ENCODE results near the gene C2.
"Not testable (repeated sequence)": the region's sequence is repeated elsewhere in the genome, so short reads cannot be mapped to it uniquely, and the experiment has no call there.

Gene C2

GRCh38 chr6:31918069-31918720 is 9.3 kb upstream of the C2 start:
- no peak for DNase-seq (ENCODE audit: low read depth in 1 of 2, low spot score in 1 of 2)
- in situ Hi-C loops (cut with HindIII; ENCODE audit: low pct_unique_long_range_greater_than_20kb, low sequenced_read_pairs), result no loop called here
- no peak for TF ChIP-seq JUND (IDR thresholded peaks at IDR 0.05; ENCODE audit: low read depth)

DNA sequence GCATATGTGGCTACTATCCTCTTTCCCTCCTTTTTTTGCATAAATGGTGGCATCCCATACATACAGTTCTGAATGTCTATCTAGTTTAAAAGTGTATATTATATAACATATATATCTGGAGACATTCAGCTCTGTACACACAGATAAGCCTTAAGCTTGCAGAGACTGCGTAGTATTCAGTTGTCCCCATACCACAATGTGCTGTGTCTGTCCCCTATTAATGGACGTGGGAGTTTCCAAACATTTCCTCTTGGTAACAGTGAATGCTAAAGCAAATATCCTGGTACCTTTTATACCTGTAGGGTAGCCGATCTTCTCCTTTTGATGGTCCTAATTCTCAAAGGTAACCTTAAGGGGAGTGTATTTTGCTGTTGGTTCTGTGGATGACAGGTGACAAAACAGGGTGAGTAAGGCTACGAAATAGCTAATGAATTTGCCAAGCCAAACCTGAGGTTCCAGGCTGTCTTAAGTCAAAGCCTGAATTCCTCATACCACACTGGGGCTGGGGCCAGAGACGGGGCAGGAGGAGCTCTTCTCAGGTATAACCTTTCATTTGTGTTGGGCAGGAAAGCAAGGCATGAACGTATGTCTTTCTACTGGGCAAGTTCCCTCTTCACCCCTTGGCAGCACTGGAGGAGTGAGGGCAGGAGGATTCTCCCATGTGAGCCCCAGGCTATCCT is 7.8 kb upstream of the C2 start:
- in situ Hi-C loops (cut with HindIII; ENCODE audit: low pct_unique_long_range_greater_than_20kb, low sequenced_read_pairs), result no loop called here
- TF ChIP-seq JUND (IDR thresholded peaks at IDR 0.05; ENCODE audit: low read depth), result no peak
- peak in 1 of 2 experiments; percentile 45 for DNase-seq (ENCODE audit: low read depth in 1 of 2, low spot score in 1 of 2)

- in situ Hi-C loops (cut with HindIII; ENCODE audit: low pct_unique_long_range_greater_than_20kb, low sequenced_read_pairs), result no loop called here
- no peak for TF ChIP-seq JUND (IDR thresholded peaks at IDR 0.05; ENCODE audit: low read depth)
- DNase-seq (ENCODE audit: low read depth in 1 of 2, low spot score in 1 of 2), result no peak
Measured at GRCh38 chr6:31920811-31921210, 6.7 kb upstream of the C2 start.

GRCh38 chr6:31922942-31923341 is 4.6 kb upstream of the C2 start:
- DNase-seq (ENCODE audit: low read depth in 1 of 2, low spot score in 1 of 2), result peak in 1 of 2 experiments; percentile 36
- no peak for TF ChIP-seq JUND (IDR thresholded peaks at IDR 0.05; ENCODE audit: low read depth)
- in situ Hi-C loops (cut with HindIII; ENCODE audit: low pct_unique_long_range_greater_than_20kb, low sequenced_read_pairs), result no loop called here

DNA sequence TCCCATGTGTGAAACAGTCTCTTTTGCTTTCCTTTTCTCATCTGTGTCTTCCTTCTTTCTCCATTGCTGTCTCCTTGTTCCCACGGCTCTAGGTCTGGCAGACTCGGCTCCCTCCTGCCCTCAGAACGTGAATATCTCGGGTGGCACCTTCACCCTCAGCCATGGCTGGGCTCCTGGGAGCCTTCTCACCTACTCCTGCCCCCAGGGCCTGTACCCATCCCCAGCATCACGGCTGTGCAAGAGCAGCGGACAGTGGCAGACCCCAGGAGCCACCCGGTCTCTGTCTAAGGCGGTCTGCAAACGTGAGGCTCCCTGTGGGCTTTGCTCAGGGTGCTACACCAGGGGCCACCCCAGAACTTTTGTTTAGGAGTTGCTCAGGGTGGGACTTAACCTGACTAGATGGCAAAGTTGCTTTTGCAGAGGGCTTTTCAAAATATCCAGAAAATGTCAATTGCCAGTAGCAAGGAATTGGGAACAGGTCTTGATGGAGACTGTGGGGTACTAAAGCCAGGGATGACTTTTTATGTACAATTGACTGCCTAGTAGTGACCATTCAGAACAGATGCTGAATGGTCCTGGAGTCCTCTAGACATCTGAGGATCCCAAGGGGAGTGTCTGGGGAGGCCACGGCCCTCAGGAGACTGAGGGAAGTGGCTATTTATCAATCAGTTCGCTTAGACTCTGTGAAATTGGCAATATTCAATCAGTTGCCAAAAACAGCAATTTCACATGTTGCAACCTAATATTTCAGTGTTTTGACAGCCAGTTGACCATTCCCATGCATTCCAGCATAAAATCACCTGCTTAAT is 550 bp downstream of the C2 start:
- TF ChIP-seq JUND (IDR thresholded peaks at IDR 0.05; ENCODE audit: low read depth), result no peak
- in situ Hi-C loops (cut with HindIII; ENCODE audit: low pct_unique_long_range_greater_than_20kb, low sequenced_read_pairs), result no loop called here
- no peak for DNase-seq (ENCODE audit: low read depth in 1 of 2, low spot score in 1 of 2)

DNA sequence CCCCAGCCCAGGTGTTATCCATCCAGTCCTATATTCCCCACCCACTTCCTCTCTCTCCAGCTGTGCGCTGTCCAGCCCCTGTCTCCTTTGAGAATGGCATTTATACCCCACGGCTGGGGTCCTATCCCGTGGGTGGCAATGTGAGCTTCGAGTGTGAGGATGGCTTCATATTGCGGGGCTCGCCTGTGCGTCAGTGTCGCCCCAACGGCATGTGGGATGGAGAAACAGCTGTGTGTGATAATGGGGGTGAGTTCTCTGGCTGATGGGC is 1.1 kb downstream of the C2 start:
- TF ChIP-seq JUND (IDR thresholded peaks at IDR 0.05; ENCODE audit: low read depth), result no peak
- no peak for DNase-seq (ENCODE audit: low read depth in 1 of 2, low spot score in 1 of 2)

GRCh38 chr6:31930962-31931361 is 3.4 kb downstream of the C2 start:
- DNase-seq (ENCODE audit: low read depth in 1 of 2, low spot score in 1 of 2), result no peak
- in situ Hi-C loops (cut with HindIII; ENCODE audit: low pct_unique_long_range_greater_than_20kb, low sequenced_read_pairs), result no loop called here
- TF ChIP-seq JUND (IDR thresholded peaks at IDR 0.05; ENCODE audit: low read depth), result no peak

More for the DNA sequence above, 1.1 kb downstream of the C2 start:
- in situ Hi-C loops (cut with HindIII; ENCODE audit: low pct_unique_long_range_greater_than_20kb, low sequenced_read_pairs), result no loop called here

DNA sequence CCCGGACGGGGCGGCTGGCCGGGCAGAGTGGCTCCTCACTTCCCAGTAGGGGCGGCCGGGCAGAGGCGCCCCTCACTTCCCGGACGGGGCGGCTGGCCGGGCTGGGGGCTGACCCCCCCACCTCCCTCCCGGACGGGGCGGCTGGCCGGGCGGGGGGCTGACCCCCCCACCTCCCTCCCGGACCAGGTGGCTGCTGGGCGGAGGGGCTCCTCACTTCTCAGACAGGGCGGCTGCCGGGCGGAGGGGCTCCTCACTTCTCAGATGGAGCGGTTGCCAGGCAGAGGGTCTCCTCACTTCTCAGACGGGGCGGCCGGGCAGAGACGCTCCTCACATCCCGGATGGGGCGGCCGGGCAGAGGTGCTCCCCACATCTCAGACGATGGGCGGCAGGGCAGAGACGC is 4.6 kb downstream of the C2 start:
- in situ Hi-C loops (cut with HindIII; ENCODE audit: low pct_unique_long_range_greater_than_20kb, low sequenced_read_pairs); DNase-seq (ENCODE audit: low read depth in 1 of 2, low spot score in 1 of 2): not testable (repeated sequence)

- no peak for DNase-seq (ENCODE audit: low read depth in 1 of 2, low spot score in 1 of 2)
- no peak for TF ChIP-seq JUND (IDR thresholded peaks at IDR 0.05; ENCODE audit: low read depth)
- in situ Hi-C loops (cut with HindIII; ENCODE audit: low pct_unique_long_range_greater_than_20kb, low sequenced_read_pairs), result no loop called here
Measured at GRCh38 chr6:31933537-31933936, 6.0 kb downstream of the C2 start.

GRCh38 chr6:31935021-31935420 is 7.5 kb downstream of the C2 start:
- no peak for DNase-seq (ENCODE audit: low read depth in 1 of 2, low spot score in 1 of 2)
- no peak for TF ChIP-seq JUND (IDR thresholded peaks at IDR 0.05; ENCODE audit: low read depth)
- in situ Hi-C loops (cut with HindIII; ENCODE audit: low pct_unique_long_range_greater_than_20kb, low sequenced_read_pairs), result no loop called here

- no peak for DNase-seq (ENCODE audit: low read depth in 1 of 2, low spot score in 1 of 2)
- in situ Hi-C loops (cut with HindIII; ENCODE audit: low pct_unique_long_range_greater_than_20kb, low sequenced_read_pairs), result no loop called here
- no peak for TF ChIP-seq JUND (IDR thresholded peaks at IDR 0.05; ENCODE audit: low read depth)
Measured at GRCh38 chr6:31935823-31936222, 8.3 kb downstream of the C2 start.

- in situ Hi-C loops (cut with HindIII; ENCODE audit: low pct_unique_long_range_greater_than_20kb, low sequenced_read_pairs), result no loop called here
- peak in 1 of 2 experiments; percentile 64 for DNase-seq (ENCODE audit: low read depth in 1 of 2, low spot score in 1 of 2)
- TF ChIP-seq JUND (IDR thresholded peaks at IDR 0.05; ENCODE audit: low read depth), result no peak
Measured at GRCh38 chr6:31940256-31940664, 12.7 kb downstream of the C2 start.

GRCh38 chr6:31943742-31944141 is 16.2 kb downstream of the C2 start:
- no peak for DNase-seq (ENCODE audit: low read depth in 1 of 2, low spot score in 1 of 2)
- in situ Hi-C loops (cut with HindIII; ENCODE audit: low pct_unique_long_range_greater_than_20kb, low sequenced_read_pairs), result no loop called here
- TF ChIP-seq JUND (IDR thresholded peaks at IDR 0.05; ENCODE audit: low read depth), result no peak
